Measurements from ENCODE around the gene TNS3.
"Not testable (repeated sequence)": the region's sequence is repeated elsewhere in the genome, so short reads cannot be mapped to it uniquely, and the experiment has no call there.

TNS3 gene

GRCh38 chr7:47482013-47482875 is 99.7 kb downstream of the TNS3 start:
- no peak for DNase-seq

GRCh38 chr7:47481541-47482012 is 100.3 kb downstream of the TNS3 start:
- DNase-seq: no peak

- DNase-seq: no peak
Observed at GRCh38 chr7:47480576-47481538, 101.1 kb downstream of the TNS3 start.

- DNase-seq: no peak
Observed at GRCh38 chr7:47479821-47480575, 101.9 kb downstream of the TNS3 start.

GRCh38 chr7:47478926-47479711 is 102.8 kb downstream of the TNS3 start:
- DNase-seq: no peak

- no peak for DNase-seq
Observed at GRCh38 chr7:47478017-47478344, 103.9 kb downstream of the TNS3 start.

GRCh38 chr7:47477191-47478016 is 104.5 kb downstream of the TNS3 start:
- DNase-seq: no peak

- no peak for DNase-seq
Observed at GRCh38 chr7:47475880-47476227, 106.1 kb downstream of the TNS3 start.

GRCh38 chr7:47474937-47475879 is 106.7 kb downstream of the TNS3 start:
- DNase-seq: peak; percentile 83

- no peak for DNase-seq
Observed at GRCh38 chr7:47474211-47474936, 107.5 kb downstream of the TNS3 start.

GRCh38 chr7:47473499-47474210 is 108.3 kb downstream of the TNS3 start:
- DNase-seq: no peak

- no peak for DNase-seq
Observed at GRCh38 chr7:47472444-47473157, 109.3 kb downstream of the TNS3 start.

GRCh38 chr7:47471831-47472230 is 110.1 kb downstream of the TNS3 start:
- DNase-seq: no peak

- no peak for DNase-seq
Observed at GRCh38 chr7:47471358-47471703, 110.6 kb downstream of the TNS3 start.

GRCh38 chr7:47470567-47471357 is 111.1 kb downstream of the TNS3 start:
- DNase-seq: peak; percentile 29

- DNase-seq: not testable (repeated sequence)
Observed at GRCh38 chr7:47469846-47470245, 112.1 kb downstream of the TNS3 start.

GRCh38 chr7:47466832-47467231 is 115.1 kb downstream of the TNS3 start:
- no peak for DNase-seq

All from left hindlimb (tissue), 1 donor.